ENCODE results near the gene EBI3.
A peak's percentile ranks its signal among the peaks of the same experiment; 100 is the strongest.
"Not testable (repeated sequence)": the region's sequence is repeated elsewhere in the genome, so short reads cannot be mapped to it uniquely, and the experiment has no call there.

Gene EBI3

GRCh38 chr19:4274321-4274686 lies 45.0 kb downstream of the EBI3 start:
- H3K4me1 ChIP-seq (ENCODE audit: control insufficient read depth, insufficient read depth, low read length, poor library complexity, severe bottlenecking); H3K36me3 ChIP-seq (ENCODE audit: control insufficient read depth, insufficient read depth, low read length); DNase-seq; H3K4me3 ChIP-seq (ENCODE audit: insufficient read depth, low read depth, low read length, poor library complexity, severe bottlenecking); H3K27me3 ChIP-seq (replicated peaks; ENCODE audit: control insufficient read depth, insufficient read depth, low read length, poor library complexity, severe bottlenecking); H3K27ac ChIP-seq (ENCODE audit: insufficient read depth, low read length, poor library complexity, severe bottlenecking); H3K9me3 ChIP-seq (ENCODE audit: control insufficient read depth, low read length): not testable (repeated sequence)

DNA sequence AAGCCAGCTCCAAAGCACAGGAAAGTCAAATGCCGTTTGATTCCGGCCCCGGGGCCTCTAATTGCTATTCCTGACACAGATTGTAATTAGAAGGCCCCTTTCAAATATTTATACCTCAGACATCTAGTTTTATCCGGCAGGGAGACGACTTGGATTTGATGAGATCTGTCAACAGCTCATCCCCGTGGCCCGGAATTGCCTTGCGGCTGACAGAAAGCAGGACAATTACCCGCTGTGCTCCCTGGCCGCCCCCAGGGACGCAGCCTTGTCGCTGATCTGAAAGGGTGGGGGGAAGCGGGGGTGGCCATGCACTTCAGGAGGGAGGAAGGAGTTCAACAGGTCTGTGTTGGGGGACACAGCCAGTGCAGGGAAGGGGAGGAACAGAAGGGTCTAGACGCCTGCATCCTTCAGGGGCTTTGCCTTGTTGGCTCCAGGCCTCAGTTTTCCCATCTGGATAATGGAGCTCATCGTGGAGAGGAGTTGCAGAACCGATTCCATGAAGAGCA lies 47.9 kb downstream of the EBI3 start:
- H3K4me3 ChIP-seq (ENCODE audit: insufficient read depth, low read depth, low read length, poor library complexity, severe bottlenecking) = no peak overlapping the region
- H3K27ac ChIP-seq (ENCODE audit: insufficient read depth, low read length, poor library complexity, severe bottlenecking) = no peak overlapping the region
- no peaks in the 10 kb centered on the region for H3K9me3 ChIP-seq (ENCODE audit: control insufficient read depth, low read length)
- no peaks in the 10 kb centered on the region for H3K36me3 ChIP-seq (ENCODE audit: control insufficient read depth, insufficient read depth, low read length)
- DNase-seq = no peak
- peaks cover 10% of the 10 kb centered on the region for H3K4me1 ChIP-seq (ENCODE audit: control insufficient read depth, insufficient read depth, low read length, poor library complexity, severe bottlenecking)
- H3K27me3 ChIP-seq (replicated peaks; ENCODE audit: control insufficient read depth, insufficient read depth, low read length, poor library complexity, severe bottlenecking) = peaks cover 18% of the 10 kb centered on the region

DNA sequence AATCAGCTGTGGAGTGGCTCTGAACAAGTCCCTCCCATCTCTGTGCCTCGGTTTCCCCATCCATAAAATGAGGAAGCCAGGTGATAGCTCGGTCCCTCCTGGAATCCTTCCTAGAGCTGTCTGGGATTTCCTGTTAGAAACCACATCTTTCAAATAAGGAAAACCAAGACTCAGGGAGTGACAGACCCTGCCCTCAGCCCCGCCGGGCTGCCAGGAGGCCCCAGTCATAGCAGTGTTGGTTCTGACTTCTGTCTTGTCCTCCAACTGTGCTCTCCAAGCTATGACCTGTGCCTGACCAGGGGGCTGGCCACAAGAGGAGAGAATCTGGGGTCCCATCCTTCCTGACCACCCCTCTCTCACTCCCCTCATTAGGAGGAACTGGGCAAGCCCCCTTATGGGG lies 48.7 kb downstream of the EBI3 start:
- Histone ChIP-seq H3K27me3 (replicated peaks; ENCODE audit: control insufficient read depth, insufficient read depth, low read length, poor library complexity, severe bottlenecking) (peaks cover 18% of the 10 kb centered on the region), H3K4me3 (ENCODE audit: insufficient read depth, low read depth, low read length, poor library complexity, severe bottlenecking) (no peak overlapping the region), H3K4me1 (ENCODE audit: control insufficient read depth, insufficient read depth, low read length, poor library complexity, severe bottlenecking) (peaks cover 10% of the 10 kb centered on the region), H3K27ac (ENCODE audit: insufficient read depth, low read length, poor library complexity, severe bottlenecking) (no peak overlapping the region), H3K36me3 (ENCODE audit: control insufficient read depth, insufficient read depth, low read length) (no peaks in the 10 kb centered on the region), H3K9me3 (ENCODE audit: control insufficient read depth, low read length) (no peaks in the 10 kb centered on the region)
- DNase-seq = no peak

DNA sequence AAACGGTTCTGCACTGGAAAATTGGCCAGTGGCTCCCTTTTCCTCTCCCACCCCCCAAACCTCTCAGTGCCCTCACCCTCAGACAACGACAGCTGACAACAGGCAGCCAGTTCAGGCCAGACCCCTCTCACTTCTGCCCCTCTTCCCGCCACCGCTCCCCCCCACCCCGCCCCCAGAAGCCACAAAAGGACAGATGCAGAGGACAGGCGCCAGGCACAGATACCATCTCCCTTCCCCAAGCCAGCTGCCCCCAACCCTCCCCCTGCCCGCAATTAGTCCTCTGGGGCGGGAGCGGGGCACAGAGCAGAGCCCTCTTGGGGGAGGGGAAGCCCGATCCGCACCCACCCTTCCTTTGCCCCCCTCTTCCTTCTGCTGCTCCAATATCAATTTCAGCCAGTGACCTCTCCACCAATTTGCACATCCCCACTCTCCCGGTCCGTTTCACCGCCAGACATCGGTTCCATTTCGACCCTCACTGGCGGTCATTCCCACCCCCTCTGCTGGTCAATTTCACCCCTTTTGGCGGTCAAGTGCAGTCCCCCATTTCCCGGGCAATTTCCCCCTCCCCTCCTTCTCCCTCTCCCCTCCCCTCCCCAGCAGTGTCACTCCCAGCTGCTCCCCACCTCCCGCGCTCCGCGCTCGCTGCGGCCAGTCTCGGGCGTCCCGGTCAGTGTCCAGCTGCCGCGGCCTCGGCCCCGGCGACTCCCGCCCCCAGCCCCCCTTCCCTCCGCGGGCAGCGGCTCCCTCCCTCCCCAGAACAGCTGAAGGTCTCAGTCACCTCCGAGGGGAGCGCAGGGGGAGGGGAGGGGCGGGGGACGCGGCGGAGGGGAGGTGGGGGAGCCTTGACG lies 49.3 kb downstream of the EBI3 start, which contains the start of gene SHD:
SHD (plus strand) TSS at position 848 of the 848 bp plus-strand sequence. CDS start 798 bp downstream, outside the sequence.
- Histone ChIP-seq H3K27me3 (replicated peaks; ENCODE audit: control insufficient read depth, insufficient read depth, low read length, poor library complexity, severe bottlenecking) (peaks cover 18% of the 10 kb centered on the region), H3K4me3 (ENCODE audit: insufficient read depth, low read depth, low read length, poor library complexity, severe bottlenecking) (peak within 1 kb of the TSS; percentile 8), H3K27ac (ENCODE audit: insufficient read depth, low read length, poor library complexity, severe bottlenecking) (no peak within 1 kb of the TSS), H3K36me3 (ENCODE audit: control insufficient read depth, insufficient read depth, low read length) (no peaks in the 10 kb centered on the region), H3K9me3 (ENCODE audit: control insufficient read depth, low read length) (no peaks in the 10 kb centered on the region), H3K4me1 (ENCODE audit: control insufficient read depth, insufficient read depth, low read length, poor library complexity, severe bottlenecking) (peaks cover 10% of the 10 kb centered on the region)
- DNase-seq = no peak

GRCh38 chr19:4279267-4279529 lies 49.9 kb downstream of the EBI3 start:
- peak overlapping the region; percentile 8 for H3K4me3 ChIP-seq (ENCODE audit: insufficient read depth, low read depth, low read length, poor library complexity, severe bottlenecking)
- no peaks in the 10 kb centered on the region for H3K9me3 ChIP-seq (ENCODE audit: control insufficient read depth, low read length)
- H3K4me1 ChIP-seq (ENCODE audit: control insufficient read depth, insufficient read depth, low read length, poor library complexity, severe bottlenecking) = peaks cover 10% of the 10 kb centered on the region
- no peak overlapping the region for H3K27ac ChIP-seq (ENCODE audit: insufficient read depth, low read length, poor library complexity, severe bottlenecking)
- no peak for DNase-seq
- peaks cover 18% of the 10 kb centered on the region for H3K27me3 ChIP-seq (replicated peaks; ENCODE audit: control insufficient read depth, insufficient read depth, low read length, poor library complexity, severe bottlenecking)
- H3K36me3 ChIP-seq (ENCODE audit: control insufficient read depth, insufficient read depth, low read length) = no peaks in the 10 kb centered on the region

GRCh38 chr19:4279530-4280422 lies 50.5 kb downstream of the EBI3 start:
- H3K4me1 ChIP-seq (ENCODE audit: control insufficient read depth, insufficient read depth, low read length, poor library complexity, severe bottlenecking) = peaks cover 10% of the 10 kb centered on the region
- H3K4me3 ChIP-seq (ENCODE audit: insufficient read depth, low read depth, low read length, poor library complexity, severe bottlenecking) = peak overlapping the region; percentile 8
- H3K36me3 ChIP-seq (ENCODE audit: control insufficient read depth, insufficient read depth, low read length) = no peaks in the 10 kb centered on the region
- peaks cover 18% of the 10 kb centered on the region for H3K27me3 ChIP-seq (replicated peaks; ENCODE audit: control insufficient read depth, insufficient read depth, low read length, poor library complexity, severe bottlenecking)
- no peak for DNase-seq
- no peaks in the 10 kb centered on the region for H3K9me3 ChIP-seq (ENCODE audit: control insufficient read depth, low read length)
- H3K27ac ChIP-seq (ENCODE audit: insufficient read depth, low read length, poor library complexity, severe bottlenecking) = no peak overlapping the region

GRCh38 chr19:4284176-4284958 lies 55.0 kb downstream of the EBI3 start:
- peaks cover 10% of the 10 kb centered on the region for H3K27me3 ChIP-seq (replicated peaks; ENCODE audit: control insufficient read depth, insufficient read depth, low read length, poor library complexity, severe bottlenecking)
- DNase-seq = no peak
- no peak overlapping the region for H3K4me3 ChIP-seq (ENCODE audit: insufficient read depth, low read depth, low read length, poor library complexity, severe bottlenecking)
- no peaks in the 10 kb centered on the region for H3K9me3 ChIP-seq (ENCODE audit: control insufficient read depth, low read length)
- no peak overlapping the region for H3K27ac ChIP-seq (ENCODE audit: insufficient read depth, low read length, poor library complexity, severe bottlenecking)
- H3K36me3 ChIP-seq (ENCODE audit: control insufficient read depth, insufficient read depth, low read length) = no peaks in the 10 kb centered on the region
- peaks cover 8% of the 10 kb centered on the region for H3K4me1 ChIP-seq (ENCODE audit: control insufficient read depth, insufficient read depth, low read length, poor library complexity, severe bottlenecking)

DNA sequence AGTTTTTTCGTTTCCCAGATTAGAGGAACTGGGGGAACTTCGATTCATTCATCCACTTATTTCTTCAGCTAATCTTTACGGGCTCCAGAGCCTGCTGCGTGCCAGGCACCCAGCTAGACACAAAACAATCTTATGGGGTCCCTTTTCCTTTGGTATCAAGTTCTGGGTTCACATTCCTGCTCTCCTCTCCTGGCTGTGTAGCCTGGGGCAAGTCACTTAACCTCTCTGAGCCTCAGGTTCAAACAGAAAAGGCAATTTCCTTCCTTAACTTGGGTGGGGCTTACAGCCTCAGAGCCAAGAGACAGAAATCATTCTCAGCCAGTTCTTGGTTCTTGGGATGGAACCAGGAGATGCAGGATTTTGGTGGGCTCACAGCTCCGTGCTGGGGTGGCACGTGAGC lies 55.7 kb downstream of the EBI3 start:
- Histone ChIP-seq H3K9me3 (ENCODE audit: control insufficient read depth, low read length) (no peaks in the 10 kb centered on the region), H3K27me3 (replicated peaks; ENCODE audit: control insufficient read depth, insufficient read depth, low read length, poor library complexity, severe bottlenecking) (peaks cover 4% of the 10 kb centered on the region), H3K36me3 (ENCODE audit: control insufficient read depth, insufficient read depth, low read length) (no peaks in the 10 kb centered on the region), H3K4me3 (ENCODE audit: insufficient read depth, low read depth, low read length, poor library complexity, severe bottlenecking) (no peak overlapping the region), H3K27ac (ENCODE audit: insufficient read depth, low read length, poor library complexity, severe bottlenecking) (no peak overlapping the region), H3K4me1 (ENCODE audit: control insufficient read depth, insufficient read depth, low read length, poor library complexity, severe bottlenecking) (peaks cover 2% of the 10 kb centered on the region)
- no peak for DNase-seq

- H3K9me3 ChIP-seq (ENCODE audit: control insufficient read depth, low read length); H3K4me1 ChIP-seq (ENCODE audit: control insufficient read depth, insufficient read depth, low read length, poor library complexity, severe bottlenecking); H3K27ac ChIP-seq (ENCODE audit: insufficient read depth, low read length, poor library complexity, severe bottlenecking); H3K36me3 ChIP-seq (ENCODE audit: control insufficient read depth, insufficient read depth, low read length); DNase-seq; H3K27me3 ChIP-seq (replicated peaks; ENCODE audit: control insufficient read depth, insufficient read depth, low read length, poor library complexity, severe bottlenecking); H3K4me3 ChIP-seq (ENCODE audit: insufficient read depth, low read depth, low read length, poor library complexity, severe bottlenecking): not testable (repeated sequence)
Measured at GRCh38 chr19:4286141-4286540, 56.8 kb downstream of the EBI3 start.

All from effector memory CD4-positive, alpha-beta T cell (primary cell).